Eye (tissue), 1 donor: ENCODE results near the gene TRIP12.
"Not testable (repeated sequence)": the region's sequence is repeated elsewhere in the genome, so short reads cannot be mapped to it uniquely, and the experiment has no call there.

Experiments
- DNase-seq: peaks from one replicate; pipeline ENCODE4 v3.0.0-alpha.2; 2015

The TRIP12 gene

DNA sequence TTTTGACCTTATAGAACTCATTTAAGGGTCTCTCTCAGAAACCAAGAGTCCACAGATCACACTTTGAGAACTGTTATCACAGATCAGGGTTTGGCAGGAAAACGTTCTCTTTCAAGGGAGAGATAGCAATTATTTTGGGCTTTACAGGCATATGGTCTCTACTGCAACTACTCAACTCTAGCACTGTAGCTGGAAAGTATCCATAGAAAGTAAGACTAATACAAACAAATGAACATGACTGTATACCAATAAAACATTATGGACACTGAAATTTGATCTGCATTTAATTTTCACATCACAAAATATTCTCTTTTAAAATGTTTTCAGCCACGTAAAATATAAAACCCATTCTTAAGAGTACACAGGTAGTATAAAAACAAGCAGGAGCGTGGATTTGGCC lies 100.5 kb downstream of the TRIP12 start:
- no peak for DNase-seq

DNA sequence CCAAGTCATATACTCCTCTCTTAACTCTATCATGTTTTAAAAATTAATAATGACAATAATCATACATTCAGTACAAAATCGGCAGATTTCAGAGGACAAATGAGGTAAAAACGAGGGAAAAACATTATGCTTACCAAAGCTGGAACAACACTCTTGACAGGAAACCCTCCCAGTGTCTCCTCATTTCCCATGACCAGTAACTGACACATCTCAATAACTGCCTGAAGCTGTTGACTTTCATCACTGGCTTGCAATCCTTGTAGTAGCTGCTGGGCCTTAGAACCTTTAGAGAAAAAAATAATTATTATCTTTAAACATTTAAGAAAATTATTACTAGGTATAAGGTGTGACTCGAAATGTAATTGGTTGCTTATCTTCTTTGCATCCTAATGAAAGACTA lies 103.6 kb downstream of the TRIP12 start:
- DNase-seq = no peak

DNA sequence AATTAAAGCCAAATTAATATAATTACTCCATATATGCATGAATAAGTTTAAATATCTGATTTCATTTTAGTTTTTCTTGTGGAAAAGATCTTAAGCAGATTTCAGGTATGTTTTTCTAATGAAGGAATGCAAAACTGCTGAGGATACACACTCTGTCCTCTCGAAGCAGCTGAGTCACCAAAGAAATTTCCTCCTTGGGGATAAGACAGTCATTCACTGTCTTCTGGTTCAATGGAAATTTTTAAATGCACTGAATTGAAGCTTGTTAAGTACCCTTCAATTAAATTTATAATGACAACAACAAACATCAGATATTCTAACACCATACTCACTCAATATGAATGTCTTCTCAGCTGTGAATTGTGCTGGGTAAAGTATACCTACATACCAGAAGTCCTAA lies 106.0 kb downstream of the TRIP12 start:
- peak; percentile 21 for DNase-seq

DNA sequence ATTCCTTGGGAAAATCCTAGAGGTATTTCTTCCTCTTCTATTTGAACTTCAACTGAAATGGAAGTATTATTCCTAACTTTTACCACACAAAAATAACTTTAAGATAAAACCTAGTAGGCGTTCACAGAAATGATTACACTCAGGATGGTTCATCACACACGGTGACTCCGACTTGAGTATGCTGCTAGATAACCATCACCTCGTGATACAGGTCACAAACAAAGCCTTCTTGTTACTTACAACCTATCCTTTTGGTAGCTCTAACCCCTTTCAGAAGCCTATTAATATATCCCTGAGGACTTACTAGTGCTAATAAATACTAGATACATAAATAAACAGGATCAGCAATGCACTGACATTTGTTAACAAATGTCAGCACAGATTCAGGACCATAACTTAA lies 106.5 kb downstream of the TRIP12 start:
- no peak for DNase-seq

DNA sequence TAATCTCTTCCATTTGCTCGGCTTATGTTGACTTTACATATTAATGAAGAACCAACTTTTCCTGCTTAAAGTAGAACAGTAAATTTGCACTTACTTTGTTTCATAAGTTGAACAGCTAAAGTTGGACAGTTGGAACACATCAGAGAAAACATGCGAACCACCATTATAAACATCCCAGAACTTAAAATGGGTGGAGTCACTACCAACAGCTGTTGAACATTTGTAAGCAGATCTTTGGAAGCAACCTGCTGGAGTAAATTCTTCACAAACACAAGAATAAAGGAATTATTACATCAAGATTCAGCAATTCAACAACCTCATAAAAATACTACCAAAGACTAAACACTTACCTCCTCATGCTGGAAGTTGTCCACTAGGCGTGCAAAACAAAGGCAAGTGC lies 111.0 kb downstream of the TRIP12 start:
- no peak for DNase-seq

DNA sequence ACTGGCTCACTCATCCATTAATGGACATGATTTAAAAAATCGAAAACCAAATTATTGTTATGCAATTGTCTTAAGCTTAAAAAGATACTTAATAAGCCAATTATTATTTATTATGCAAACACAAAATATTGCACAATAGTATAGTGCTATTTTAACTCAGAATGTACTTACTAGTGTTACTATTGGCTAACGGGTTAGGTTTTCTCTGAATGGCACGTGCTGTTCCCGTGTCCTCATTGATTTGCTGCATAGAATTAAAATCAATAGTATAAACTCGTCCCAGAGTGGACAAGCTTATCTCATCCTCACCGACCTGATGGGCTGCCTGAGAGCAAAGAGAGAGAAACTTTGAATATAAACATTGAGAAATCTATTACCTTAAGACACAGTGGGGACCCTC lies 116.2 kb downstream of the TRIP12 start:
- DNase-seq = no peak

DNA sequence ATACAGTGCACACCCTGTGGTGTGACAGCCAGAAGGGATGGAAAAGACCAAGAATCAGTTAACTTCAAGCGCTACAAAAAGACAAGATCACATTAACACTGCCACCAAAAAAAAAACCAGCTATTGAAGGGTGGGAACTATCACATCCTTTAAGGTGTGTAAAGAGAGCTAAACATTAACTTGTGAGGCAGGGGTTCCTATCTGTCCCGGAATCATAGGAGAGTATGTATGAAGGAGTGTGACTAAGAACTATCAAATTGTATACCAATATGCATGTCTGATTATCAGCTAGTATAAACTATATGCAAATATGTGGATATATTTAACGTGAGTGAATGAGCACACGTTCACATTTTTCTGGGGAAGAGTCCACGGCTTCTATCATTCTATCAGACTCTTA lies 119.0 kb downstream of the TRIP12 start:
- DNase-seq = no peak

DNA sequence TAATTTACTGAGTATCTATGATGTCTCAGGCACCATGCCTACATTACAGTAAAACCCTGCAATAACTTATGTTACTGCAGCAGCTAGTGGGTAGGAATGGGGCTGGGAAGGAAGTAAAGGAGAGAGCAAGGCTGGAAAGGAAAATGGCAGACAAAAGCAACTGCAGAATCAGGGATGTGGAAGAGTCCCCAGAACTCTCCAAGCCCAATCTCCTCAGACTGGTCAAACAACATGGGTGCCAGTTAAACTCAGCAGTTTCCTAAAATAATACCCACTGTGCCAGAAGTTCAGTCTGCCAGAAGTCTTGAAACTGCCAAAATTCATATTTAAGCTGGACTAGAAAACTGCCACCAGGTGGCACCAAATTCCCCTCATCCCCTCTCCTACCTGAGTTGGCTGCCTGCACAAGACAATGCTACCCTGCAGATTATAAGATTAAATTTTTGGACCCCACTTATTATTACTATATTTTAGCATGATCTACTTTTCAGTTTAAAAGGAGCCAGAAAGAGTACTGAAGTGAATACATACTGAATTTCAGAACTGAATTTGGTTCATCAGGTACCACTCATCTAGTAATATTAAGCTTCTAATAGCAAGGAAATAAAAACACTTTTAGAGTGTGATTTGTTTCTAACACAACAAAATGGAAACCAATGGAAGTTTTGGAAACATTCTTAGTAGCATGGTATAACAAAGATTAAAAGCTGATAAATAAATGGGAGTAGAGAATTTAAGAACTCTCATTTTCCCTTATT lies 120.6 kb downstream of the TRIP12 start:
- peak; percentile 86 for DNase-seq

DNA sequence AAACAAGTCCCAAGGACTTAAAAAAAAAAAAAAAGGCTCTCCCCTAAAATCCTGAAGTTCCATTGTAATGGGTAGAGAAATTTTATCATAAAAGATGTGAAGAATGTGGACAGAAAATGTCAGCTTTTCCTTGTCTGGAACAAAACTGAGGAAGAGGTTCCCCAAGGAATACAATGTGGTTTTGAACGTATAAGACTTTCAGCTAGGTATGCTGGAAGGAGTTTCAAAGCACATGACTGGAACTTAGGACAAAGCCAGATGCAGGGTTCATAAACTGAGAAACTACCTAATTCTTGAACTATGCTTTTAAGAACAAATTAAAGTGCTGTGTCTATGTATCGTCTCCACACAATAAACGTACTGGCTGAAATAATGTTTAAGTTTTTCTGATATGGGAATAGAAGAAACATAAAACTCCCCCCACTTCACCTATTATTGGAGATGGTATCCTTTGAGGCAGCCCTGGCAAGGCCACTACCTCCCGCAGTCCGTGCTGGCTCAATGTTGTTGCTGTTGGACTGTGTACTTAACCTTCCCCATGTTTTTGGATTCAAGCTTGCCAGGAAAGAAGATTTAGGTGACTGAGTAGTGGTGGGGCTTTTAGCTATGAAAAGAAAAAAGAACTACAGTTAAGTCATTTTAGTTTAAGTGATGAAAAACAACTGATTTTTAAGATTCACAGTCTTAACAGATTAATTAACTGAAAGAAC lies 123.2 kb downstream of the TRIP12 start:
- no peak for DNase-seq

DNA sequence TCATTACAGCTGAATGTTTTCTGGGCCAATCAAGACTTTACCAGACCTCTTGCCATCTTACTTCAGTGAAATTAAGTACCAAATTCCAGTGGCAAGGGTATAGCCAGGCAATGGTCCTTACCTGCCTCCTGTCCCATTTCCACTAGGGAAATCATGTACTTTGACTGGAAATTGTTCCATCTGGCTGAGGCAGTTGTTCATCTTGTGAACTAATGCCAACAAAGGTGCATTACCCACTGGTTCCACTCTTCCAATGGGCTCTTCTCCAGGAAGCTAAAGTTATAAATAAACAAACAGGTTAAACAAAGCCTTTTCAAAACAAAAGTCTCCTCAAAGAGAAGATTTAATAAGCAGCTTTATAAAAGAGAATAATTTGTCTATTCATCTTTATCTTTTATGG lies 126.8 kb downstream of the TRIP12 start:
- DNase-seq = no peak

DNA sequence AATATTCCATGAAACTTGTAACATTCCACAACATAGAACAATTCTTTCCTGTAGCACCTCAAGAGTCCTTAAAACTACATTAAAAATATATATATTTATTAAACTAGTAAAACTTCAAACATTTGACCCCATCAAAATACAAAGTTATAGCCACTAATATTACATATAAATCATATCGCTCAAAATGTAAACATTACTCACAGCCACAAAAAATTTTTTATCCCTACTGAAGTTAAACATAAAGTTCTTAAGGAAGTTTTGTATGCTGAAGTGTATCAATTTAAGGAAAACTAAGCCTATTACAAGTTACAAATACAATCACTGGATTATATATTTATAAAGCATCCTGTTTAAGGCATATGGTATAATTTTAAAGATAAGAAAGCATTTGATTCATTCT lies 127.2 kb downstream of the TRIP12 start:
- DNase-seq = no peak

DNA sequence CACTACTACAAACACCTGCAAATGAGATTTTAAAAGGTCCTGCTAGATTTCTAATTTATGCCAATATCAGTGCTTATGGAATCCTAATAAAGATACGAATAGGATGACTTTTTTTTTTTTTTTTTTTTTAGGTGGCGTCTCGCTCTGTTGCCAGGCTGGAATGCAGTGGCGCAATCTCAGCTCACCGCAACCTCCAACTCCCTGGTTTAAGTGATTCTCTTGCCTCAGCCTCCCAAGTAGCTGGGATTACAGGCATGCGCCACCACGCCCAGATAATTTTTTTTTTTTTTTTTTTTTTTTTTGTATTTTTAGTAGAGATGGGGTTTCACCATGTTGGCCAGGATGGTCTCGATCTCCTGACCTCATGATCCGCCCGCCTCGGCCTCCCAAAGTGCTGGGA lies 135.5 kb downstream of the TRIP12 start:
- not testable (repeated sequence) for DNase-seq

DNA sequence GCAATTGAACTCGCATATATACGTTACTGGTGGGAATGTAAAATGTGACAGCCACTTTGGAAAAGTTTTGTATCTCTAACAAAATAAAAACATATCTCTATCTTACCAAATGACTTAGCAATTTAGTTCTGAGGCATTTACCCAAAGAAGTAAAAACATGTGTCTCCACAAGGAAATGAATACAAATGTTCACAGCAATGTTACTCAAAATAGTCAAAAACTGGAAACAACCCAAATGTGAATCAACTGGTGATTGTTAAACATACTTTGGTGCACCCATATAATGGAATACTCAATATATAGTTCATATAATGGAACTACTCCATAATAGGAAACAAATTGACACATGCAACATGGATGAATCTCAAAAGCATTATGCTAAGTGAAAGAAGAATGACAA lies 137.0 kb downstream of the TRIP12 start:
- DNase-seq = no peak

DNA sequence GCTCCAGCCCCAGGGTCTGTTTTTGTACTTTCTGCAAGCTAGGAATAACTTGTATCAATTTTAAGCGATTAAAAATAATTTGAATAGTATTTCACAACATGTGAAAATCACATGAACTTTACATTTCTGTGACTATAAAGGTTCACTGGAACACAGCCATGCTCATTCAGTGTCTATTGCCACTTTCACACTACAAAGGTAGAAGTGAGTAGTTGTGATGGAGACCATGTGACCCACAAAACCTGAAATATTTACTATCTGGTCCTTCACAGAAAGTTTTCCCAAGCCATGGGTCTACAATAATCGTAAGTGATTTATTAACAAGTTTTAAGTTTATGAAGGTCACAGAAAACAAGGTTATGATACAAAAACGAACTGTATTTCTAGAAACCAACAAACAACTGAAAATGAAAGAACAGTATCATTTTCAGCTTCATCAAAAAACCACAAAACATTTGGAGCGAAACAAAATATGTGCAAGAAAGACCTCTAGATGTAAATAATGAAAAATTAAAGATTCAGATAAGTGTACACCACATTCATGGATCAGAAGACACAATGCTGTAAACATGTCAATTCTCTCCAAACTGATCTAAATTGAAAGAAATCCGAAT lies 138.6 kb downstream of the TRIP12 start:
- DNase-seq = no peak

DNA sequence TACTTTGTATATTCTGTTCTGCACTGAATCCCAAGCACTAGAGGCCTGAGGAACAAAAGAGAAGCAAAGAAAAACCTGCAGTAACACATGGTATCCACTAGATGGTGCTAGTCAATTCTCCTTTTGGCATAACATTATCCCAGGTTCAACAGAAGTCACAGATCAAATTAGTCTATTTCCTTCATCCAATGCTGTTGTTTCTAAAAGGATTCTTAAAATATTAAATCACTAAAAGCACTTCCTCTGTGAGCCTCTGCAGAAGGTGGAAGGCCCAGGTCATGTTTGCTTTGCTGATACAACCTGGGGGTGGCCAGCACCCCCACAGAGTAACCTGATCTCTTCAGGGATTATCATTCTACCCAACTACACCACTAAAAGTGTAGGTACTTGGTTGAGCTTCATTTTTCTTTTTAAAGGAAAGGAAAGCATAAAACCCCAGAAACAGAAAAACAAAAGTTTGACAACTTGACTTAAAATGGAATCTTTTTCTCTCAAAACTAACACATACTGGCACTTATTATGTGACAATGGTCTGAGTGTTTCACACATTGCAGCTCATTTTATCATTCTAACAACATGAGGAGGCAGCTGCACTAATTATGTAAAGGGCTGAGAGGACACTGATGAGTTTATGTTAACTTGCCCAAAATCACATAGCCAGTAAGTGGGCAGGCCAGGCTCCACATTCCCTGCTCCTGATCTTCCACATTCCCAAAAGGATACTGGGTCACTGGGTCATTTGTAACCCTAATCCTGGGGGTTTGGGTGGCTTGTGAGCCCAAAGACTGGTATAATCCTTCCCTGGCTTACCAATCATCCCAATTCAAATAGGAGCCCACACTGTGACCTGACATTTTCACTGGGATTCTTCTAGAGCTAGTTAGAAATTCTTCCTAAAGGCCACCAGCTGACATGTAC lies 140.7 kb downstream of the TRIP12 start:
- DNase-seq = peak; percentile 66

DNA sequence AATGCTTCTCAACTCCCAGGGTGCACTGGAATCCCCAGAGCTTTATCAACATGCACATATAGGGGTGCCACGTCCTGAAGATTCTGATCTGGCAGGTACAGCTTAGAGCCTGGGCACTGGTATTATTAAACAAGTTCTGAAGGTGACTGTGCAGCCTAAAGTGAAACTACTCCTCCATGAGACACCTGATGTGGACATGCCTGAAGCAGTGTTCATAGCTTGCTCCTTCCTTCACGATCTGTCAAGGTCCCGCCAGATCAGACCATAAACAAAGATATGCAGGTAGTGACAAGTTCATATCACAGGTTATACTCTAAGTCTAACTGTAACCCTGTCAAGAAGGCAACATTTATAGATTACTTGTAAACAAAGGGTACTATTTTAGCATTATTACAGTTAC lies 142.2 kb downstream of the TRIP12 start:
- DNase-seq = no peak

DNA sequence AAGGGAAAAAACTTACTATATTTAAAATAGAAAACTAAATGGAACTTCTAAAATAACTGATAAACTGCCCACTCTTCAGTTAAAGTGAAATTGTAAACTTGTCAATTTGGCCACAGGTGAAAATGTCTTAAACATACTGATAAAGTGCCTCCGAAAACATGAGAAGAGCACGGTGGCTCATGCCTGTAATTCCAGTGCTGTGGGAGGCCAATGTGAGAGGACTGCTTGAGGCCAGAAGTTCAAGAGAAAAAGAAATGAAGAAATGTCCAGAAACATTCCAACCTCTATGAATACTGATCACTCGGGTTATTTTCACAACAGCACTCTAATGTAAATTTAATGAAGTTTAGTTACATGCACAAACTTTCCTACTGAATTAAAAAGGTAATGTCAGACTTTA lies 144.1 kb downstream of the TRIP12 start:
- DNase-seq = no peak

DNA sequence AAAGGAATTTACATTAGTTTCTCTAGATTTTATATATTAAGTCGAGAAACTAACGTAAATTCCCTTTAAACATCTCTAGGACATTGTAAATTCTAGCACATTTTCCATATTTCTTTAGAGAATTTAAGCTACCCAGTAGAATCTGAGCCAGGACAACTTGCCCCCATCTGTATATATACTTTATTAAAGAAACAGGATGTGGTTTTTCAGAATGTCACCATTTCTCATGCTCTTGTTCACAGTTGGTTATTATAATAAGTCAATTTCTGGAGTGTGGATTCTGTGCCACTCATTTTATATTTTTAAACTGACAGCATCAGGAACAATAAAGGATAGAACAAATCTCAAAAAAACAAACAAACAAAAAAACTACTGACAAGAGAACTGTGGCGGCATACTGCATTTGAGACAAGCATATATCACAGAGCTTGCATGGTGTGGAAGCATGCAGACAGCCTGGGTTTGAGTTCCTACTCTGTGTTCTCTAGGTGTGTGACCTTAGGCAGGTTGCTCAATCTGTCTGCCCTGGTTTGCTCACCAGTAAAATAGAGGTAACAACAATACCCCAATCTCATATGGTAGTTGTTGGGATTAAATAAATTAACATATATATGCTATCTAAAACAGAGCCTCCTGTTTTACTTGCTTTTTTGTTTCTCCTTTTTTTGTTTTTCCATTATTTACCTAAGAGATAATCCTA lies 146.0 kb downstream of the TRIP12 start:
- DNase-seq = no peak

DNA sequence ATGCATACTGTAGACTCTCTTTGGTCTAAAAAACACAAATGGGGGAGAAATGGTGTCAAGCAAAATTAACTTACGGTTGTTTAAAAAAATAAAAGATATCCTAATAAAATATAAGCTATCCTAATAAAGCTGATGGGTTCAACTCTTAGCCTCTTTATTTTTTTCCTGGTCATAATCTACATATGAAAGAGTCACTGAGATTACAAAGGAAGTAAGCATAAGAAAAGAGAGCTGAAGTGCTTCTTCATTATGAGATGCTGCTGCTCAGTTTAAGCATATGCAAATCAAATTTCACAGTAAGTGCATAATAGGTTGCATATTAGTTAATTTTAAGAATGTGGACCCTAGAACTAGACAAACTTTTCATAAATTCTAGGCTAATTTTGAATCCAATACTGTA lies 147.6 kb downstream of the TRIP12 start:
- no peak for DNase-seq

DNA sequence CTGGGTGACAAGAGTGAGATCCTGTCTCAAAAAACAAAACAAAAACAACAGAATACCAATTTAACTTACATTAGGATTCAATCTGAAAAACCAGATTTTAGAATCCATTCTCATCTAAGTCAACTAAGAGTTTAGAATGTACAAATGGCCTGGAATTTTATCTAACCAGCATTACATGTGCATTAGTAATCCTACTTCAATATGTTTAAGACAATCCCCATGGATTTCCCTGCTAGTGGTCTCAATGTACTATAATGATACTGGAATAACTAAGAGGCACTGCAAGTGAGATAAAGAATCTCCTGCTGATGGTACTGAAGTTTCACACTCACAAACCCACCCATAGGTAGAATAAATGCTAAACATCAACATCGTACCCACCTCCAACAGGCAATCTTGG lies 153.6 kb downstream of the TRIP12 start:
- no peak for DNase-seq

DNA sequence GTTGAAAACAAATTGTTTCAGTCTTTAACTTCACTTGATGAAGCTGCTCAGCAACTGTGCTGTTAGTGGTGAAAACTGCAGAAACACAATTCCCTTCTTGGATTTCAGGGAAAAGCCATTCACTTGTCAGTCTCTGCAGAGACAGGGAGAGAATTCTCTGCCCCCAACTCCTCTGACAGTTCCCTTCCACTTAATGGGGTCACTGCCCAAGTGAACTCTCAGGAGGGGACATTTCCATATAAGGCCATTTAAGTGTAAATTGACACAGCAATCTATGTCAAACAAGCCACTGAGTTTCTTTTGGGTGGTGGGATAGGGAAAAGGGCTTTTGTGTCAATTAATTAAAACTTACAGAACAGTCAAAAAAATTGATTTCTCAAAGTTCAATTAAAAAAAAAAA lies 156.1 kb downstream of the TRIP12 start:
- peak; percentile 49 for DNase-seq

DNA sequence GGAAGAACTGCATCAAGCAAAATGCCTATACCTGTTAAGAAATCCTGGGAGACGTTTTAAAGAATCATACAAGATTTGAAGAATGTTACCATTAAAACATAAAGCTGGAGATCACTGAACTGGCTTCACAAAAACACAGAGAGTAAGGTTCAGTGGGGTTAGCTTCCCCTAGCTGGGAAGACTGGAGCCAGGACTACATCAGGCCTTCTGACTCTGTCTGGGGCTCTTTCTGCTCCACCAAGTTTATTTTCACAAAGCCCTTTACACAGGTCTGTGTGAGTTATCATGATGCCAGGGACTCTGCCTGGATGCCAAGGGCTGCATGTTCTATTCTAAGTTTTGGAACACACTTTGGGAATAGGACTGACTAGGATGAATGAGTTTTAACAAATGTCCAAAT lies 160.1 kb downstream of the TRIP12 start:
- no peak for DNase-seq

DNA sequence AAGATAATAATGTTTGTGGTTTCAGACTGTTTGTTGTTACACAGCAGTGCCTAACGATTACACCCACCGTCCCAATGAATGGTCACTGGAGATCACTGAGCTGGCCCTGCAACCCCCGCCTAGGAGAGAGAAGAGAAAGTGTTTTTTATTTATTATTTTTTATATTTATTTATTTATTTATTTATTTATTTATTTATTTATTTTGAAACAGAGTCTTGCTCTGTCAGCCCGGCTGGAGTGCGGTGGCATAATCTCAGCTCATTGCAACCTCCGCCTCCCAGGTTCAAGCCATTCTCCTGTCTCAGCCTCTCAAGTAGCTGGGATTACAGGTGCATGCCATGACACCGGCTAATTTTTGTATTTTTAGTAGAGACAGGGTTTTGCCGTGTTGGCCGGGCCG lies 164.3 kb downstream of the TRIP12 start:
- not testable (repeated sequence) for DNase-seq
